Measurements from ENCODE around the gene PITRM1.

The PITRM1 gene

GRCh38 chr10:3099291-3100092, 73.1 kb downstream of the PITRM1 start:
- peak in 1 of 2 experiments; percentile 15 for DNase-seq (ENCODE audit: low read depth in 1 of 2, low spot score in 1 of 2)
- no peak overlapping the region for H3K27ac ChIP-seq (replicated peaks)
- no peaks in the 10 kb centered on the region for H3K27me3 ChIP-seq (ENCODE audit: insufficient read depth, poor library complexity, severe bottlenecking)
- no peak overlapping the region for H3K4me3 ChIP-seq (replicated peaks; ENCODE audit: insufficient read depth, low read length)
- TF ChIP-seq POLR2AphosphoS5 (IDR thresholded peaks at IDR 0.05; ENCODE audit: low read depth) (no peak), CTCF (IDR thresholded peaks at IDR 0.05; ENCODE audit: insufficient read depth, low read length) (no peak), REST (IDR thresholded peaks at IDR 0.05; ENCODE audit: insufficient replicate concordance, low read depth) (no peak), GABPA (IDR thresholded peaks at IDR 0.05; ENCODE audit: low read depth) (no peak), SPI1 (IDR thresholded peaks at IDR 0.05; ENCODE audit: borderline replicate concordance, low read depth) (no peak)

- no peak for DNase-seq (ENCODE audit: low read depth in 1 of 2, low spot score in 1 of 2)
- no peaks in the 10 kb centered on the region for H3K27me3 ChIP-seq (ENCODE audit: insufficient read depth, poor library complexity, severe bottlenecking)
- H3K27ac ChIP-seq (replicated peaks): no peak overlapping the region
- TF ChIP-seq GABPA (IDR thresholded peaks at IDR 0.05; ENCODE audit: low read depth): no peak
- no peak for TF ChIP-seq CTCF (IDR thresholded peaks at IDR 0.05; ENCODE audit: insufficient read depth, low read length)
- no peak for TF ChIP-seq REST (IDR thresholded peaks at IDR 0.05; ENCODE audit: insufficient replicate concordance, low read depth)
- no peak for TF ChIP-seq SPI1 (IDR thresholded peaks at IDR 0.05; ENCODE audit: borderline replicate concordance, low read depth)
- TF ChIP-seq POLR2AphosphoS5 (IDR thresholded peaks at IDR 0.05; ENCODE audit: low read depth): no peak
- H3K4me3 ChIP-seq (replicated peaks; ENCODE audit: insufficient read depth, low read length): no peak overlapping the region
Measured at GRCh38 chr10:3098689-3099088, 73.9 kb downstream of the PITRM1 start.

- DNase-seq (ENCODE audit: low read depth in 1 of 2, low spot score in 1 of 2): no peak
- Histone ChIP-seq H3K27ac (replicated peaks) (no peak overlapping the region), H3K4me3 (replicated peaks; ENCODE audit: insufficient read depth, low read length) (no peak overlapping the region), H3K27me3 (ENCODE audit: insufficient read depth, poor library complexity, severe bottlenecking) (no peaks in the 10 kb centered on the region)
- TF ChIP-seq REST (IDR thresholded peaks at IDR 0.05; ENCODE audit: insufficient replicate concordance, low read depth): no peak
- no peak for TF ChIP-seq GABPA (IDR thresholded peaks at IDR 0.05; ENCODE audit: low read depth)
- no peak for TF ChIP-seq POLR2AphosphoS5 (IDR thresholded peaks at IDR 0.05; ENCODE audit: low read depth)
- TF ChIP-seq SPI1 (IDR thresholded peaks at IDR 0.05; ENCODE audit: borderline replicate concordance, low read depth): no peak
Measured at GRCh38 chr10:3097160-3097559, 75.4 kb downstream of the PITRM1 start.
